HCT116 (cell line): ENCODE measurements around the gene NXPE3. TPM values are rescaled to one million over a fixed set of nuclear protein-coding genes. Genes with fewer than 3 reads are reported as not detected.

ENCODE experiments used
- ATAC-seq: fragments of 200-7000 bp; cut with Tn5 transposase; 2 replicates; pipeline ENCODE4 v1.9.1; 2020; ENCODE audit warnings: mild to moderate bottlenecking, moderate library complexity
- BruUV-seq: library from RNA; stranded (reverse); fragments of 400-500 nt; replicated peaks from 2 replicates; lab custom pipeline; 2021; lab: Mats Ljungman, UMichigan
- CTCF ChIA-PET: fragments of 300-600 bp; sonication (Branson Sonifier 250); formaldehyde crosslinking; loops from one replicate; lab custom pipeline; 2021; ENCODE audit warnings: antibody characterized with exemption; lab: Charles Lee
- POLR2A ChIA-PET: fragments of 300-600, 350-600 bp; sonication (Branson Sonifier 250); formaldehyde crosslinking; loops from one replicate; lab custom pipeline; 2021; ENCODE audit warnings: antibody characterized with exemption; lab: Charles Lee
- RAD21 ChIA-PET, 2 experiments: fragments of 300-600 bp; sonication (Branson Sonifier 250); formaldehyde crosslinking; loops; one replicate each; lab custom pipeline; 2023; ENCODE audit warnings: low total read pairs in 2 of 2; ENCODE audit not compliant: uncharacterized antibody in 2 of 2, unreplicated experiment in 2 of 2, low non-redundant PET in 1 of 2; lab: Charles Lee
- DNase-seq: peaks from one replicate; pipeline ENCODE4 v3.0.0-alpha.2; 2010; ENCODE audit warnings: low read depth, low spot score
- H2AFZ ChIP-seq: fragments of 200-600 bp; shearing (Covaris generic), sonication (generic); 2 replicates; pipeline ENCODE4 v1.6.1; 2017; ENCODE audit warnings: low read depth, mixed run types, mixed read lengths, antibody characterized with exemption, low read length; ENCODE audit not compliant: poor library complexity, severe bottlenecking
- H3K27ac ChIP-seq: 2 replicates; pipeline ENCODE4 v1.5.1; 2012; ENCODE audit warnings: low read depth, low read length
- H3K27me3 ChIP-seq: fragments of 200-600 bp; sonication (generic); 2 replicates; pipeline ENCODE4 v1.6.1; 2016; ENCODE audit warnings: mixed run types, low read length, mixed read lengths; ENCODE audit not compliant: insufficient read depth
- H3K36me3 ChIP-seq, 2 experiments: fragments of 200-500 bp in 1 of 2; fragments of 200-600 bp in 1 of 2; sonication (Bioruptor generic) in 1 of 2; sonication (generic) in 1 of 2; 2 replicates each; pipeline versions ENCODE4 v1.5.1 to v1.6.1; 2014 to 2016; ENCODE audit warnings: low read length in 2 of 2, inconsistent platforms in 1 of 2, mixed read lengths in 1 of 2, mixed run types in 1 of 2; ENCODE audit not compliant: insufficient read depth in 2 of 2, control insufficient read depth in 1 of 2
- H3K4me1 ChIP-seq, 2 experiments: fragments of 200-600 bp in 1 of 2; sonication (generic) in 1 of 2; 2 replicates each; pipeline versions ENCODE4 v1.5.1 to v1.6.1; 2012 to 2017; ENCODE audit warnings: low read length in 2 of 2, inconsistent platforms in 1 of 2, mild to moderate bottlenecking in 1 of 2, mixed read lengths in 1 of 2, mixed run types in 1 of 2, moderate library complexity in 1 of 2; ENCODE audit not compliant: insufficient read depth in 2 of 2, control insufficient read depth in 1 of 2
- H3K4me2 ChIP-seq: fragments of 200-600 bp; sonication (generic); 2 replicates; pipeline ENCODE4 v1.6.1; 2017; ENCODE audit warnings: mixed run types, low read length, mixed read lengths
- H3K4me3 ChIP-seq, 2 experiments: fragments of 200-600 bp in 1 of 2; sonication (generic) in 1 of 2; replicated peaks in 1 of 2; 2 replicates each; pipeline ENCODE4 v1.5.1; 2011 to 2016; ENCODE audit warnings: low read length in 2 of 2, control low read depth in 1 of 2, low read depth in 1 of 2, mild to moderate bottlenecking in 1 of 2, mixed read lengths in 1 of 2, mixed run types in 1 of 2
- H3K79me2 ChIP-seq: fragments of 200-600 bp; sonication (generic); 2 replicates; pipeline ENCODE4 v1.6.1; 2017; ENCODE audit warnings: mild to moderate bottlenecking, mixed run types, low read length, moderate library complexity, mixed read lengths; ENCODE audit not compliant: insufficient read depth
- H3K9ac ChIP-seq: fragments of 200-600 bp; sonication (generic); 2 replicates; pipeline ENCODE4 v1.6.1; 2016; ENCODE audit warnings: low read length, mixed read lengths
- H3K9me2 ChIP-seq: fragments of 200-600 bp; sonication (generic), shearing (Covaris generic); 2 replicates; pipeline ENCODE4 v1.6.1; 2017; ENCODE audit warnings: mixed run types, mild to moderate bottlenecking, moderate library complexity; ENCODE audit not compliant: insufficient read depth
- H3K9me3 ChIP-seq, 2 experiments: fragments of 200-500 bp in 1 of 2; fragments of 200-600 bp in 1 of 2; sonication (Bioruptor generic) in 1 of 2; sonication (generic) in 1 of 2; 2 replicates each; pipeline ENCODE4 v1.6.1; 2014 to 2017; ENCODE audit warnings: low read length in 2 of 2, mixed read lengths in 2 of 2, inconsistent platforms in 1 of 2, low read depth in 1 of 2, mild to moderate bottlenecking in 1 of 2, mixed run types in 1 of 2, moderate library complexity in 1 of 2; ENCODE audit not compliant: control insufficient read depth in 1 of 2, insufficient read depth in 1 of 2
- H4K20me1 ChIP-seq: fragments of 200-600 bp; sonication (generic), shearing (Covaris generic); 2 replicates; pipeline ENCODE4 v1.6.1; 2017; ENCODE audit warnings: mixed run types, mild to moderate bottlenecking, moderate library complexity; ENCODE audit not compliant: insufficient read depth
- ATF3 ChIP-seq: IDR thresholded peaks from 2 replicates; pipeline ENCODE4 v1.6.1; 2012
- CTCF ChIP-seq, 3 experiments: fragments of 200-600 bp in 1 of 3; sonication (generic) in 1 of 3; IDR thresholded peaks in 2 of 3; conservative IDR thresholded peaks in 1 of 3; 2 replicates each; pipeline ENCODE4 v1.5.1; 2012 to 2017; ENCODE audit warnings: low read depth in 2 of 3, low read length in 2 of 3, antibody characterized with exemption in 1 of 3, borderline replicate concordance in 1 of 3, control low read depth in 1 of 3, mild to moderate bottlenecking in 1 of 3, mixed read lengths in 1 of 3, mixed run types in 1 of 3, moderate library complexity in 1 of 3; ENCODE audit not compliant: insufficient read depth in 1 of 3
- EGR1 ChIP-seq: IDR thresholded peaks from 2 replicates; pipeline ENCODE4 v1.6.1; 2012; ENCODE audit warnings: low read depth
- ELF1 ChIP-seq: IDR thresholded peaks from 2 replicates; pipeline ENCODE4 v1.6.1; 2012; ENCODE audit warnings: low read depth, borderline replicate concordance
- EZH2phosphoT487 ChIP-seq: fragments of 200-600 bp; IDR thresholded peaks from 2 replicates; pipeline ENCODE4 v1.6.1; 2018; ENCODE audit warnings: antibody characterized with exemption, borderline replicate concordance
- JUND ChIP-seq: IDR thresholded peaks from 2 replicates; pipeline ENCODE4 v1.6.1; 2012
- POLR2AphosphoS5 ChIP-seq: IDR thresholded peaks from 2 replicates; pipeline ENCODE4 v1.6.1; 2011; ENCODE audit warnings: mild to moderate bottlenecking, low read depth, low read length, moderate library complexity
- REST ChIP-seq: IDR thresholded peaks from 2 replicates; pipeline ENCODE4 v1.6.1; 2012; ENCODE audit warnings: low read depth
- SIN3A ChIP-seq: IDR thresholded peaks from 2 replicates; pipeline ENCODE4 v1.6.1; 2012; ENCODE audit warnings: low read depth
- SRF ChIP-seq: IDR thresholded peaks from 2 replicates; pipeline ENCODE4 v1.6.1; 2012; ENCODE audit warnings: low read depth
- YY1 ChIP-seq: IDR thresholded peaks from 2 replicates; pipeline ENCODE4 v1.6.1; 2011; ENCODE audit warnings: low read length, low read depth, moderate library complexity, mild to moderate bottlenecking; ENCODE audit not compliant: insufficient replicate concordance; ENCODE audit errors: extremely low read depth
- intact Hi-C: fragments of 100-400 bp; cut with micrococcal nuclease; formaldehyde crosslinking; loops from 2 replicates; pipeline ENCODE4 v1.10.0; 2022
- total RNA-seq: library from RNA; stranded (reverse); gene quantifications from one replicate; pipeline ENCODE4 v1.2.1, GENCODE V29; 2021; ENCODE audit not compliant: unreplicated experiment

NXPE3 gene
- total RNA-seq, 1 experiment from 2014 or later, result 4.3 TPM

- DNase-seq, result no peak
- no peak overlapping the region for H3K27ac ChIP-seq
- no peaks in the 10 kb centered on the region for H3K36me3 ChIP-seq
- no peak overlapping the region for H2AFZ ChIP-seq
- ChIA-PET CTCF (no interaction called here), RAD21 (no interaction called here), POLR2A (interaction anchor here (2.4 kb wide), 1 partner anchor 13 kb away, joined by 13 read pairs; the partner anchor contains the start of gene NFKBIZ)
- H4K20me1 ChIP-seq, result no peaks in the 10 kb centered on the region
- H3K9me3 ChIP-seq, result no peaks in the 10 kb centered on the region
- no peak for ATAC-seq
- H3K9me2 ChIP-seq, result no peaks in the 10 kb centered on the region
- H3K9ac ChIP-seq, result no peak overlapping the region
- H3K27me3 ChIP-seq, result no peaks in the 10 kb centered on the region
- no TSS peak for BruUV-seq
- no peaks in the 10 kb centered on the region for H3K79me2 ChIP-seq
- H3K4me1 ChIP-seq, result no peaks in the 10 kb centered on the region
- intact Hi-C loops, result no loop called here
- H3K4me3 ChIP-seq, result no peak overlapping the region
- H3K4me2 ChIP-seq, result no peak overlapping the region
- TF ChIP-seq EZH2phosphoT487 (no peak), CTCF (IDR thresholded peaks at IDR 0.05 in 2 of 3, conservative IDR thresholded peaks at IDR 0.05 in 1 of 3; ENCODE audit: borderline replicate concordance in 1 of 3, insufficient read depth in 1 of 3, low read depth in 2 of 3, low read length in 2 of 3) (no peak), SIN3A (no peak), SRF (no peak), REST (no peak), ATF3 (no peak), ELF1 (no peak), YY1 (no peak), EGR1 (no peak), JUND (no peak), POLR2AphosphoS5 (no peak)
Measured at GRCh38 chr3:101836160-101836559, 57.1 kb downstream of the NXPE3 start.
